ENCODE data around the gene CORO2B.
"Not testable (repeated sequence)": the region's sequence is repeated elsewhere in the genome, so short reads cannot be mapped to it uniquely, and the experiment has no call there.

The CORO2B gene

DNA sequence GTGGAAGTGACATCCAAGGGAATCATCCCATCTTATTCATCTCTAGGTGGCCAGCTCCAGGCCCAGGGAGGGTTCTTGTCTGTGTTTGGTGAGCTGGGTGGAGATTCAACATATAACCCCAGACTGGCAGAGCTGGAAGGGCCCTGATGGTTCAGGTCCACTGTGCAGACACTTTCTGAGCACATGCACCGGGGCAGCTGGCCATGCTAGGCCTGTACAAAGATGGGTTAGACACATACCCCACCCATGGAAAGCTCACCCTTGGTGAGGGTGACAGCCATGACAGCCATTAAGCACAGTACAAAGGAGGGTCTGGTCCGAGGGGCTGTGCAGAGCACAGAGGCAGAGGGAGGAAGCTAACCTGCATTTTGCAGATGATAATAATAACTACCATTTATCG, 100.4 kb downstream of the CORO2B start:
- no peak for DNase-seq

DNA sequence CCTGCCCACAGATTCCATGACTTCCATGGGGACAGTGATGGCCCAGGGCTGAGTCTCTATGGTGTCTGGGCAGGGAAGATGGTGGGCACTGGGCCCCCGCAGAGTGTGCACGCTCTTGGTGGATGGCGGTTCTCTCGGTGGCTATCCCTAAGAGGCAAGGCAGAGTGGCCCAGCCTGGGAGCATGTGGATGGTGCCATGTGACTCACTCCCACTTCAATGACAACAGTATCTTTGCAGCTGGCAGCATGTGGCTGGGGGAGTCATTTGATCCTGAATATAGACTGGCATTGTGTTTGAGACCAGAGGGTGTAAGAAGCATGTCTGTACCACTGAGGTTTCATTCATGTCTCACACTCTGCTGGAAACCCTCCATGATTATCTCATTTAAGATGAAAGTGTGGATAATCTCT, 101.2 kb downstream of the CORO2B start:
- DNase-seq, result no peak

DNA sequence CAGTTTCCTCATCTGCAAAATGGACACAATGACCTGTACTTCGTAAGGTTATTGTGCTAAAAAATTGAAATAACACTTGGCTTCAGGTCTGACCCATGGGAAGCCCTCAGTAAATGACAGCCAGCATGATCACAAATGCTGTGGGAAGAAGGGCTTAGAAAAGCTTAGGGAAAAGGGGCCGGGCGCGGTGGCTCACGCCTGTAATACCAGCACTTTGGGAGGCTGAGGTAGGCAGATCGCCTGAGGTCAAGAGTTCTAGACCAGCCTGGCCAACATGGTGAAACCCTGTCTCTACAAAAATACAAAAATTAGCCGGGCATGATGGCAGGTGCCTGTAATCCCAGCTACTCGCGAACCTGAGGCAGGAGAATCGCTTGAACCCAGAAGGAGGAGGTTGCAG, 102.0 kb downstream of the CORO2B start:
- DNase-seq, result not testable (repeated sequence)

DNA sequence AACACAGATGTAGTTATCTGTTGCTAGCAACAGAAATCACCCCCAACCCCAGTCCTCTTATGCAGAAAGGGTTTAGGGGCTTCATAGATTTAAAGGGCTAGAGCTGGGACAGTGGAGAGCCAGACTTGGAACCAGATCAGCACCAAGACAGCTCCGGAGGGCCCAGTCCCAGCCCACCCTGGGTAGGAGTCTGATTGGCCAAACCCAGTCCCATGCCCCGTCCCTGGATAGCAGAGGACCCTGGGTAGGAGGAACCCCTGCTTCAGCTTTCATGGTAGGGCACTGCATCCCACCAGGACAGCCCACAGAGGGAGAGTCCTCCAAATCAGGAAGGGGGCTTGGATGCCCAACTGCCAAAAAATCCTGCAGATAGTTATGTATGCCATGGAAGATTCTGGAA, 103.0 kb downstream of the CORO2B start:
- no peak for DNase-seq

DNA sequence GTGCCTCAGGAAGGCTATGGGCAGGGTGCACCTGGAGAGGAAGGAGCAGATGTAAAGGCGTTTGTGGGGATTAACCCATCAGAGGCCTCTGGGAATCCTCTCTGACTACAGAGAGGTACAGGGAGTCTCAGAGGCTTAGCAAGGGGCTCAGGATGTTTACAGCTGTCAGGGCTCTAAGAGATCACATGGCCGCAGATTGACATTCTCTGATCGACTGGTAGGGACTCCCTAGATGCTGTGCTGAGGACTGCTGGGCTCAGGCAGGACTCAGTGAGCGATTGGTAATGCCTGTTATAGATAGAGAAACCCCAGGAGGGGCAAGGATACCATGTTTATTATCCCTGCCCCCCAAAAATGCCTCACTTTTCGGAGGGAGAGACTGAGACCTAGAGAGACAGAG, 103.5 kb downstream of the CORO2B start:
- no peak for DNase-seq

DNA sequence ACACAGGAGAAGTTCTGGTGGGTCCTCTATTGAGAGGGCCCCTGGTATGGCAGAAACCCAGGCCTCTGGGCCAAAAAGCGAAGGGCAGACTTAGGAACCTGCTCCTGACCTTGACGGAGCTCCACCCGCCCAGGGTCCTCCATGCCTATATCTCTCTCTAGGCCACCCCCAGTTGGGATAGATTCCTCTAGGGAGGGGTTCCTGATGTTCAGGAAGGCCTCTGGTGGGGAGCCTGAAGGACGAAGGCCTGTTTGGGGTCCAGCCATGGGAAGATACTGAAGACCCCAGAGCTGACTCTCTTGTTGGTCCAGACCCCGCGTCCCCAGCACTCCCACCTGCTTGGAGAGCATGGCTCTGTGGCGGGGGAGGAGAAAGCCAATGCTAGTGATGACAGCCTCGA, 104.2 kb downstream of the CORO2B start:
- no peak for DNase-seq

DNA sequence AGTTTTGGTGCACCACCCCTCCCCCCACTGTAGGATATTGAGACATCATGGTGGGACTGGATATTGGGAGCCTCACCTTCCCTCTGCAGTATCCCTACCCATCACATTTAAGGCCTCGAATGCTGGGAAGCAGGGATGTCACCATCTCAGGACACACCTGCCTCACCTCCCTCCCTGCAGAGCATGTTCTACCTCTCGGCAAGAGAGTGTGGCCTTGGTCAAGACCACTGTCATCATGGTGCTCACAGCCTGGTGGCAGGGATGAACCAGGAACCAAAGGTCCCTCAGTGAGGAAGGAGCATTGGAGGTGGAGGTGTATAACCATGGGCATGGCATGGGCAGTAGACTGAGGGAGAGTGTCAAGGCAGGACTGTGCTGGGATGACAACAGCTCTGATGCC, 104.8 kb downstream of the CORO2B start:
- no peak for DNase-seq

DNA sequence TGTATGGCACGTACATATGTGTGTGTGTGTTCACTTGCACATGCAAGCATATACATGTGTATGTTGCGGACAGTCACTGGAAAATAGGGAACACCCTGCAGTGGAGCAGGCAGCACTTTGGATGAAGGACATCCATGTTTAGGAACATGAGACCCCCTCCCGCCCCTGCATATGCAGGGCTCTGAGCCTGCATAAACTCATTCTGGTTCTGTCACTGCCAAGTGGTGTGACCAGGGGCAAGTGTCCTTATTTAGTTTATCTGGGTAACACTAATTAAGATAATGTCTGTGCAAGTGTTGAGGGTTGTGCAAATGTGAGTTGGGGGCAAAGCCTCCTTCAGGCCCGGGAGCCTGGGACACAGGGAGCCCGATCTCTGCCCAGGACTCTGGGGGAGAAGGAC, 105.7 kb downstream of the CORO2B start:
- DNase-seq, result no peak

DNA sequence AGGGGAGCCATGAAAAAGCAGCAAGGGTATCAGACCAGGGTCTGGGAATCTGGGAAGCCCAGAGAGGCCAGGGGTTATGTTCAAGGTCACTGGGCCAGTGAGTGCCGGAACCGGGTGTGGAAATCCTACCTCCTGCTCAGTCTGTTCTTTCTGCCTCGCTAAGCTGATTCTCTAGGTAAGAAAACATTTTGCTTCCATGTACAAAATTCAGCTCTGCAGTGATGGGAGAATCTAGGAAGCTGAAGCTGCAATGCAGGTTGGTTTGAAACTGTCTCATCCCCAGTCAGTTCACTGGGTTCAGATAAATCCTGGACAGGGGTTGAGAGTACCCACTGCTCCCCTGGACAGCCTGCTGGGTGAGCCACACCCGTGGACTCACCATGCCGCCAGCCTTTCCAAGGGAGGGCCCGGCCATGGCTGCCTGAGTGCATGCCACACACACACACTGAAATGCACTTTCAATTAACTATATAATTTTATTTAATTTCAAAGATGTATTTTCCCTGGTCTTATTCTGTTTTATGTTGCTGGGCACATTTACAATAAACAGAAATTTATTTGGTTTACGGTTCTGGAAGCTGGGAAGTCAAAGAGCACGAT, 108.4 kb downstream of the CORO2B start:
- no peak for DNase-seq

DNA sequence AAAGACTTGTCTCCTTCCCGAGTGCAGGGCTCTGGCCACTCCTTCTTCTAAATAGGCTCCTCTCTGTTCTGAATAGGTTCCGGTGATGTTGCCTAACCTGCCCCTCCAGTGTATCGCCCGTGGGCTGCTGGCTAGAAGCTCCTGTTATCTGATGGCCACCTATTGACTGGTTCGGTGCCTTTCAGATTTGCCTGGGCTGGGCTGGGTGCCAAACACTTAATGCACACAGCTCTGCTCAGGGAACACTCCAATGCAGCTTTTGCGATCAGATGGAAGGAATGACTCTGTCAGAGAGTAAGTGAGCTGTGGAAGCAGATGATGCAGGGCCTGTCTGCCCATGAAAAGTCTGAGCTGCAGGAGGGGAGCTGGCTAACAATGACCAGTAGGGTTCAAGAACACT, 112.9 kb downstream of the CORO2B start:
- DNase-seq, result no peak

DNA sequence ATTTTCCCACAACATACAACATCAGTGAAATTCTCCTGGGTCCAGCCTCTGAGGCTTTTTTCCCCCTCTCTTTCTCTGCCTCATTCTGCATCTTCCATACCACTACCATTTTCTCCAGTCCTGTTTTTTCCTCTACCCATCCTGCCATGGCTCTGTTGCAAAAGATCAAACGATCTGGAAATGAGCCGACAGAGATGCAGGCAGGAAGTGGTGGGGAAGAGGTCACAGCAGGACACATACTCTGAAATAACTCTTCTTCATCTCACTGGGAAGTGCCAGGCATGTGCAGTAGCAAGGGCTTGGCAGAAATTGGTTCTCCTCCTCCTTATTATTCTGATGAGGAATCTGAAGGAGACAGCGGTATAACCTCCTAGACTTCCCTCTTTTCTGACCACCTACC, 114.3 kb downstream of the CORO2B start:
- peak; percentile 34 for DNase-seq

DNA sequence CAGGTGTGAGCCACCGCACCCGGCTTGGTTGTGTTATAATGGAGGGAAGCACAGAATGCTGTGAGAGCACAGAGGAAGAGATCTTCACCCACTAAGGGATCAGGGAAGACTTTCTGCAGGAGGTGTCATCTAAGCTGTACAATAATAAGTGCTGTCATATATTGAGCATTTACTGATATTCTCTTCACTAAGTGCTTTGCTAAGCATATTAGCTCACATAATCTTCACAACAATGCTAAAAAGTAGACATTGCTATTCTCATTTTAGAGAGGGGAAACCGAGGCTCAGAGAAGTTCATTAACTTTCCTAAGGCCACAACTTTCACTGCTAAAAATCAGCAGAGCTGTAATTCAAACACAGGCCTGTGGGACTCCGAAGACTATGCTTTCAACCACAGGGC, 115.3 kb downstream of the CORO2B start:
- DNase-seq, result no peak

DNA sequence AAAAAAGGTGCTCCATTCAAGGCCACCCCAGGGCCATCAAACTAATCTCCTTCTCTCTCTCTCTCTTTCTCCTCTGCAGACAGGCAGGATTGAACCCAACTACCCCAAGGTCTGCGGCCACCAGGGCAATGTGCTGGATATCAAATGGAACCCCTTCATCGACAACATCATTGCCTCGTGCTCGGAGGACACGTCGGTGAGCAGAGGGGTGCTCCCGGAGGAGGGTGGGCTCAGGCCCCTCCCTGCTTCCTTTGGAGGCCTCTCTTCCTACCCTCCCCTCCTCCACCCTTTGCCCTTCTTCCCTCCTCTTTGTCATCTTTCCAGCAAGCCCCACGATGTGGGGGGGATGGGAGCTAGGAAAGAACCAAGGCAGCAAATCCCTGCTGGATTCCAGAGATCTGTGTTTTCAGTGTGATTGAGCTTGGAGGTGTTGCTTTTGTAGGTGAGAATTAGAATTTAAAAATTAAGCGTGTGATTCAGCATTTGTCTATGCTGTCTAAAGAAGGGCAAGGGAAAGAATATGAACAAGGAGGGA, 116.3 kb downstream of the CORO2B start:
- DNase-seq, result no peak

DNA sequence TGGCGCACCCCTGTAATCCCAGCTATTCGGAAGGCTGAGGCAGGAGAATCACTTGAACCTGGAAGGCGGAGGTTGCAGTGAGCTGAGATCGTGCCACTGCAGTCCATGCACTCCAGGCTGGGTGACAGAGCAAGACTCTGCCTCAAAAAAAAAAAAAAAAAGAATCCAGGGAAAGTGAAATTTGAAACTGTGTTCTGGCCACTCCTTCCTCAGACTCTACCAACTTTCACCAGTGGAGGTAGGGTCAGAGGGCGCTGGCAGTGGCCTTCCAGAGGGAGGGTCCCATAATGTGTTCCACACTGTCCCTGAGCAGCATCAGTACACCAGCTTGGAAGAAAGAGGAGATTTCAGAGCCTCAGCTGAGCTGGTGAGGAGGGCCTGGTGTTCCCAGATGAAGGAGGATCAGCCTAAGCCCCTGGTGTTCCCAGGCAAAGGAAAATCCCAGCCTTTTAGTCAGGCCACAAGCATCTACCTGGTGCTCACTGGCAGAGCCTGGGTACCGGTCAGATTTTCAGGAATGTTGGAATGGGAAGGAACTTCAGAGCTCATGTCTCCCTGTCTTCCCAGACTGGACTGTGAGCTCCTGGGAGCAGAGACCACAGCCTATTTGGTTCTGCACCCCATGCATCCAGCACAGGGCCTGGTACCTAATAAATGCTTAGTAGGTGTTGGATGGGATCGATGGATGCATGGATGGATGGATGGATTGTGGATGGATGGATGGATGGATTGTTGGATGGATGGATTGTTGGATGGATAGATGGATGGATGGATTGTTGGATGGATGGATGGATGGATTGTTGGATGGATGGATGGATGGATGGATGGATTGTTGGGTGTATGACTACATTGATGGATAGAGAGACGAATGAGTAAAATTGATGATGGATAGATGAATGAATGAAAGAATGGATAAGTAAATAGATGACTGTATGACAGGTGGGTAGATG, 117.9 kb downstream of the CORO2B start:
- DNase-seq, result no peak

DNA sequence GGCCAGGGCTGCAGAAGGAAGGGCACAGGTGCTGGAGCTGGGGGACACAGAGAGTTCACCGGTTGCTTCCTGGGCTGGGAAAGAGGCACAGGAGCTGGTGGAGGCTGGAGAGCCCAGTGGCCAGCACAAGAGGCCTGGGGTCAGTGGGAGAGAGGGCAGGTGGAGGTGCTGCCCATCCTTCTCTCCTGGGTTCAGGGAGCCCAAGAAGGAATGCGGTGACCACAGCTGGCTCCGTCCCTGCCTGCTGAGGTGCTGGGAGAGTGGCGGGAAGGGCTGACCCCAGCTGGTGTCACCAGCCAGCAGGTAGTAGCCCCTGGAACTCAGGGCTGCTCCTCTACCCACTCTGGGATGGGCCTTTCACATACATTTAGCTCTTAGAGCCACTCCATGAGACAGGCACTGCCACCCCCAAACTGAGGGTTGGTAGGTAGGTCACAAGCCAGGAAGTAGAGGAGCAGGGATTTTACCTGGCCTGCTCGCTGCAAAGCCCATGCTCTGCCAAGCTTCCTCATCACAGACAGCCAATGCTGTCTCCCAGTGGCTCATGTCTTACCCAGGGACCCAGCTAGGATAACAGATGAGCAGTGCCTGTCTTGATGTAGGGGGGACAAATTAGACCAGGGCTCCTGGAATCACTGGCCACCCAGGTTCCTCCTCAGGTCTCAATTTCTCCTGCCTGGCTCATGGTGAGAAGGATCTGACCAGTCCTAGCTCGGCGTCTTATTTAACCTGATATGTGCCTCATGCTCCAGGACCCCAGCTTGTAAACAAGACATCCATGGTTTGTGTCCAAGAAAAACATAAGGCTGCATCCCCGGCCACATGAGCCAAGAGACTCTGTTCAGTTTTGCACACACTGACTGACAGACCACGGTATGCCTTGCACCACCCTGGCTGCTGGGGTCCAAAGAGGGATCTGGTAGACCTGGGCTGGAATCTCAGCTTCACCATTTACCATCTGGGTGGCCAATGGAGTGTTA, 119.2 kb downstream of the CORO2B start:
- no peak for DNase-seq

DNA sequence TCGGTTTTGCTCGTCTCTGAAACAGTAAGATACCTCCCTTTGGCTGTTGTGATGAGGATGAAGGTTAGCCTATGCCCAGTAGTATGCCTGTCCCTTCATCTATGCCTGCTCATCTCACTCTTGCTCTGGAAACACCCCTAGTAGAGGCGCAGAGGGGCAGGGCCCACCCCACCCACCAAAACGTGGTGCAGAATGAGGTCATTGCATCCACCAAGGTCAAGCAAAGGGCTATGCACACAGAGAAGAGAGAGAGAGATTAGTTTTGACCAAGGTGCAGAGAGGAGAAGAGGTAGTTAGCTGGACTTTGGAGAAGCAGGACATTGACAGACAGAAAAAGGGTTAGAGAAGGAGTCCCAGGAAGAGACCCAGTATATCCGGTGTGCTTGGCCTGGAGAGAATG, 119.9 kb downstream of the CORO2B start:
- no peak for DNase-seq

DNA sequence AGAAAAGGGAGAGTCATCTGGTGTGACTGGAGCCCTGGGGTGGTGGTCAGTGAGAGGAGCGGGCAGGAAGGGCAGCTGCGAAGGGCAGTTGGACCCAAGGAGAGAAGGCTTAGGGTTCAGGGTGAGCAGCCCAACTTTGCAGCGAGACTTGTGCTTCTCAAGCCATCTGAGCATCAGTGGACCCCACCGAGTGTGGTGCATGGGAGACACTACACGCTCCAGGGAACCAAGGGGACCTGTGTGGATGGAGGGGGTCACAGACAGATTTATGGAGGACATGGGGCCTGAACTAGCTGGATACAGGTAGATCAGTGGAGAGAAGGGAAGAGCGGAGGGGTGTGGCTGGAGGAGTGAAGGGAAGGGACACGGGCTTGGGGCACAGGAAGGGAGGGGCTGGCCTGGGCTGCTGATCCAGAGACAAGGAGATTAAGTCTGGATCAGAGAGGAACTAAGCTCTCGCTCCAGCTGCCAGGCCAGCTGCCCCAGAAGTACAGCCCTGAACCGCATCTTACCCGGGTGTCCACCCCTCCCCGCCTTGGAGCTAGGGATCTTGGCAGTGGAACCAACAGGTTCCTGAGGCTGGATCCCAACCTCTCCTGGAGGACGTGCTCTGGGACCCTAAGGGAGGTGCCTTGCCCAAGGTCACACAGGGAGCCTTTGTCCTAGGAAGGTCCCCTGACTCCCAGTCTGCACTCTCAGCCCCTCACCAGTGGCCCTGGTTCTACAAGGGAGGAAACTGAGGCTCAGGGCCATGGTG, 120.5 kb downstream of the CORO2B start:
- DNase-seq, result no peak

DNA sequence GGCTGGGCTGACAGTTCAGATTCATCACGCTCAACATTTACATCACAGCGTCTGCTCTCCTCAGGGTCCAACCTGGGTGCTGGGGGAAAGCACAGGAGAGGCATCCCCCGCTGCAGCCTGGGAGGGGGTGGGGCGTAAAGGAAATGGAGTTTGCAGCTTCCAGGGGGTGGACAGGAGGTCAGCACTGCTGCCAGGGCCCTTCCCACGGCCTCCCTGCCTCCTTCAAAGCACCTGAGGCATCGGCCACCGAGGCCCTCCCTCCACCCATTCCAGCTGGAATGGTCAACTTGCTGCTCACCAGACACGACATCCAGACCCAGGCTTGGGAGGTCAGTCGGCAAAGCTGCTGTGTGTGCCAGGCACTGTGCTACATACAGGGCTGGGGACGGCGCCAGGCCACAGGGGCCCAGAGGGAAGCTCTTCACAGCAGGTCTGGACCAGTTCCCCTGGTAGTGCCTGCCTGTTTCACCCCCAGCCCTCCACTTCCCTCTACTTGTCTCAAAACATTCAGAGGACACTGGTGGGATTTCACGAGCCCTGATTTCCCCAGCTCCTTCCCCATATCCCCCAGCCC, 121.2 kb downstream of the CORO2B start:
- DNase-seq, result no peak

DNA sequence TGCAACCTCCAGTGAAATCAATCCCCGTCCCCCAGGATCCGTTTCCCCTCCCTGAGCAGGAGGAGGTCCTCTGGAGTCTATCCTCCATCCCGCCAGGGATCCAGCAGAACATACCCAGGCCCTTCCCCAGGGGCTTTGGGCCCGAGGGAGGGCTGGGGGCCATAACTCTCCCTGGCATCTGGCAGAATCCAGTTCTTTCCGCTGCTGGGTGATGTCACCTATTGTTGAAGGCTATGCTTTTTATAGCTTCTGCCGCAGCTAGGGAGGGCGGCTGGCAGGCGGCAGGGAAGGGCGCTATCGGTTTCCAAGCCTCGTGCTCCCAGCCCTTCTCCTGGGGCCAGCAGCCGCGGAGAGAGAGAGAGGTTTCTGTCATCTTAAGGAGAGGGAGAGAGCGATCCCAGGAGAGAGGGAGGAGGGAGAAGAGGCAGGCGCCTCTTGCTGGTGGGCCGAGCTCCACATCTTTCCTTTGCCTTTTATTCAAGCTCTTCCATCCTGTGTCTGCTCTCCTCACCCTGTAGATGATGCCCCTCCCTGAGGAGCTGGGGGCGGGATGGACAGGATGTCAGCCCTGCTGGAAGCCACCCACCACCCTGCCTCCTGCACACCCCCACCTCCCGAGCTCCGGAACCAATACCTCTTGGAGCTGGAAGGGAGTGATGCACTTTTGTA, 121.8 kb downstream of the CORO2B start:
- DNase-seq, result peak; percentile 80

DNA sequence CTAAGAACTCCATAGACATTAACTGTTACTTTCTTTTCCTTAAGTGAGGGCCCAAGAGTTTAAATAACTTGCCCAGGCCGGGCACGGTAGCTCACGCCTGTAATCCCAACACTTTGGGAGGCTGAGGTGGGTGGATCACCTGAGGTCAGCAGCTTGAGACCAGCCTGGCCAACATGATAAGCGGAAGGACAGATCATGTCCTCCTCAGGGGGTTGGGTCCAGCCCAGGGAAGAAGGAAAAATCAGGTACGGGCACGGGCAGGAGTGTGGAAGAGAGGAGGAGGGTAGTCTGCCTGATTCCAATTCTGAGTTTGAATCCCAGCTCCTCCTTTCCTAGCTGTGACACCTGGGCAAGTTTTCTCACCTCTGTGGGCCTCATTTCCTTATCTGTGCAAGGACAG, 123.1 kb downstream of the CORO2B start:
- DNase-seq, result no peak

DNA sequence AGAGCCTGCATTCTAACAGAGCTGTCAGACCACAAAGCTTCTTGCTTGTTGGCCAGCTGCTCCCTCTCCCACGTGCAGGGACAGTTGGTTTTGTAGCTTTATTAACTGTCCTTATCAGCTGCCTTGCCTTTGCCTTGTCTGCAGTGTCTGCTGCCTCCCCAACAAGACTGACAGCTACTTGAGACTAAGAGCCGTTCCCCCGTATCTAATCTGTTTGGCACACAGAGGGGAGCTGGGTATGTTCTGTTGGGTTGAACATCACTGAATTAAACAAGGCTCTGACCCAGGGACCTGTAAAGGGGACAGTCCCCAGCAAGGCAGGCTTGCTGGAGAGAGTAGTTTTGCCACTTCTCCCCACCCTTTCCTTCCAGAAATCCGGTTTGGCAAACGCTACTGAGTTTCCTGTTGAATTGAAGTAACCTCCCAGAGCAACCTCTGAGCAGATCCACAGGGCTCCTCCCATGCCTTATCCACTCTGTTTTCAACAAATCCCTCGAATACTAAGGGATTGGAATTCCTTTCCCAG, 125.8 kb downstream of the CORO2B start:
- peak; percentile 32 for DNase-seq
